ENCODE data around the gene IL33.
"Not testable (repeated sequence)": the region's sequence is repeated elsewhere in the genome, so short reads cannot be mapped to it uniquely, and the experiment has no call there.

Gene IL33, protein sequence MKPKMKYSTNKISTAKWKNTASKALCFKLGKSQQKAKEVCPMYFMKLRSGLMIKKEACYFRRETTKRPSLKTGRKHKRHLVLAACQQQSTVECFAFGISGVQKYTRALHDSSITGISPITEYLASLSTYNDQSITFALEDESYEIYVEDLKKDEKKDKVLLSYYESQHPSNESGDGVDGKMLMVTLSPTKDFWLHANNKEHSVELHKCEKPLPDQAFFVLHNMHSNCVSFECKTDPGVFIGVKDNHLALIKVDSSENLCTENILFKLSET

DNA sequence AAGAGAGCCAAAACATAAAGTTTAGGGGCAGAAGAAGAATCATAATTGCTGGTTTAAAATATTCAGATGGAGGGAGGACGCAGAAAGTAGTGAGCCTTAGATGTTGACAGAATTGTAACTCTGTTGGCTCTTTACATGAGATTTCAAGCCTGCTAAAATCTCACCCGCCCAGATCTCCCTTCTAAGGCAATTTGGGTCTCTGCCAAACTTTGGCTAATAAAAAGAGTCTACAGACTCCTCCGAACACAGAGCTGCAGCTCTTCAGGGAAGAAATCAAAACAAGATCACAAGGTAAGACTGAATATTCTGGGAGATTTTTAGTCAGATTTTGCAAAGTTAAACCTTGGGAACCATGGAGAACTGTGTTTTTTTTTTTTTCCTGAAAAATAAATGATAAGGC is at the start of gene IL33:
Gene IL33 (plus strand): TSS at position 246 of the 400 bp plus-strand sequence. CDS start 25,888 bp downstream, outside the sequence.
- DNase-seq (ENCODE audit: low read depth in 2 of 2), result no peak

GRCh38 chr9:6171667-6172066 is 43.9 kb upstream of the IL33 start:
- no peak for DNase-seq (ENCODE audit: low read depth in 2 of 2)

DNA sequence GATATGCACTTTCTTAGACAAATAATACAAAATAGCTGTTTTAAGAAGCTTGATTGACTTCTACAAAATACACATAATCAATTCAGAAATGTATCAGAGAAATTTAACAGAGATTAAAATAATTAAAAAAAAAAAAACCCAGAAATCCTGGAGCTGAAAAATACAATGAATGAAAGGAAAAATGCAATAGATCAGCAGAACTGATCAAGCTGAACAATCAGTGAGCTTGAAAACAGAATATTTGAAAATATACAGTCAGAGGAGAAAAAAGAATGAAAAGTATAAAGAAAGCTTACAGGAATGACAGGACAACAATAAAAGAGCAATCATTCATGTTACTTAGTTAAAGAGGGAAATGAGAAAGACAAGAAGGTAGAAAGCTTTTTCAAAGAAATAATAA is 41.7 kb upstream of the IL33 start:
- DNase-seq (ENCODE audit: low read depth in 2 of 2), result no peak

- DNase-seq (ENCODE audit: low read depth in 2 of 2), result not testable (repeated sequence)
Measured at GRCh38 chr9:6182549-6183226, 32.9 kb upstream of the IL33 start.

- DNase-seq (ENCODE audit: low read depth in 2 of 2), result no peak
Measured at GRCh38 chr9:6183227-6183551, 32.4 kb upstream of the IL33 start.

DNA sequence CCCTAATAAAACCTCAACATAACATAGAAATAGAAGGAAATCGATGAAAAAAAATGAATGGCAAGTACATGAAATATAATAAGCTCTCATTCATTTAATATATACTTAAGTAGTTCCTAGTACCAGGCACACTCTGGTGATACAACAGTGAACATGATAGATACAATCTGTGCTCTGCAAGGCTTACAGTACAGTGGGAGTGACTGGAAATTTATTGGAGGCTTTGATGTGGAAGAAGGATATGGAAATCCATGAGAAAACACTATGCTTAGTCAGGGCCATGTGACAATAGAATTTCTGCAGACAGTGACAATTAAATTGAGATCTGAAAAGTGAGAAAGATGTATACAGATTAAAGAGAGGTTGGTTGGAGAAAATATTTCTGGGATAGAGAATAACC is 32.0 kb upstream of the IL33 start:
- no peak for DNase-seq (ENCODE audit: low read depth in 2 of 2)

GRCh38 chr9:6184749-6185645 is 30.6 kb upstream of the IL33 start:
- no peak for DNase-seq (ENCODE audit: low read depth in 2 of 2)

DNA sequence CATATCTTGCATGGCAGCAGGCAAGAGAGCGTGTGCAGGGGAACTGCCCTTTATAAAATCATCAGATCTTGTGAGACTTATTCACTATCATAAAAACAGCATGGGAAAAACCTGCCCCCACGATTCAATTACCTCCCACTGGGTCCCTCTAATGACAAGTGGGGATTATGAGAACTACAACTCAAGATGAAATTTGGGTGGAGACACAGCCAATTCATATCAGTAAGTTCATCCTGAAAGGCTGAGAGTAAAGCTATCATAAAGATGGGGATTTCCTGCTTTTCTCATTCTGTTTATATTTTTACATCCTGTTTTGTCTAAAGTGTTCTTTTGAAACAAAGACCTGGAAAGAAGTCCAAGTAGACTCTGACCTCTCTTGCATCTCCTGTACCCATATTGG is 28.9 kb upstream of the IL33 start:
- no peak for DNase-seq (ENCODE audit: low read depth in 2 of 2)

GRCh38 chr9:6187272-6187671 is 28.3 kb upstream of the IL33 start:
- DNase-seq (ENCODE audit: low read depth in 2 of 2), result no peak

DNA sequence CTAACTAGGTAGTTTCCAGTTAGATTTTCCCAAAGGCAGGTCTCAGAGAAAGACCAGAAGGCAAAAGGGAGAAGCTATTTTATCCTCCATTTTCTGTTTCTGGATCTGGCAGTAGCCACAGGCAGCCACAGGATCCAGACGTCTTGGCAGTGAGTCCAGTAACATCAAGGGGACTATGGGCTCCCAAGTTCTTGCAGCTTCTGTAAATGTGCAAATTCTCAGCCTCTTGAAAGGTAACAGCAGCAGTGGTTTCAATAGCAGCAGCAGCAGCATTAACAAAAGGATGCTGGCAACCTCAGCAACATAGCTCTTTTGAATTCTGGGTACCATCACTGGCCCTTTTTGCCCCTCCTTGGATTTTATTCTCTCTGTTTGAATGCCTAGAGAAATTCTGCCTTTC is 27.1 kb upstream of the IL33 start:
- no peak for DNase-seq (ENCODE audit: low read depth in 2 of 2)

GRCh38 chr9:6188906-6189305 is 26.7 kb upstream of the IL33 start:
- DNase-seq (ENCODE audit: low read depth in 2 of 2), result no peak

DNA sequence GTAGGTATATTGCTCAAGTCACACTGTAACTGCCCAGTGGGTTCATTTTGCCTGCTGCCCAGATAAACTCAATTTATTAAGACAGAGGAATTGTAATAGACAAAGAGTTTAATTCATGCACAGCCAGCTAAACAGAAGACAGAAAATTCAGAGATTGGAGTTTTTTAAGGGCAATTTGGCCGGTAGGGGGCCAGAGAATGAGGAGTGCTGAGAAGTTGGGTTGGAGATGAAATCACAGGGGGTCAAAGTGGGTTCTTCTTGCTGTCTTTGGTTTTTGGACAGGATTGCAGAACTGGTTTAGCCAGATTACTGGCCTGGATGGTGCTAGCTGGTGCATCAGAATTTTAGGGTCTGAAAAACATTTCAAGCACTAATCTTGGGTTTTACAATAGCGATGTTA is 20.7 kb upstream of the IL33 start:
- DNase-seq (ENCODE audit: low read depth in 2 of 2), result no peak

GRCh38 chr9:6195714-6196360 is 19.8 kb upstream of the IL33 start:
- DNase-seq (ENCODE audit: low read depth in 2 of 2), result no peak

GRCh38 chr9:6197330-6197729 is 18.3 kb upstream of the IL33 start:
- DNase-seq (ENCODE audit: low read depth in 2 of 2), result no peak

DNA sequence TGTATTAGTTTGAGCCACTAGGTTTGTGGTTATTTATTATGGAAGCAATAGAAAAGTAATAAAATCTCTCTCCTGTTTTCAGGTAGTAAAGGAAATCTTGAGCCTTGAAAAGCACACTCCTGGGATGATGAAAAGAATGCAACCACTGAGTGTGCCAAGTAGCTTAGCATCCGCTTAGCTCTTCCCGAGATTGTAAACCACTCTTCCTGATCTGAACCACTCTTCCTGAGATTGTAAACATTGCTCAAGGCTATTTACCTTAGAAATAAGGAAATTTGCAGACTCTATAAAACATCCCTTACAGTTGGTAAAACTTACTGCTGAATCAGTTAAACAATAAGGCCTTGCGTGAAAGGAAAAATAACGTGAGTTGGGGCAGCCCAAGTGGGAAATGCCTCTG is 17.4 kb upstream of the IL33 start:
- no peak for DNase-seq (ENCODE audit: low read depth in 2 of 2)

- no peak for DNase-seq (ENCODE audit: low read depth in 2 of 2)
Measured at GRCh38 chr9:6199596-6199995, 16.0 kb upstream of the IL33 start.

DNA sequence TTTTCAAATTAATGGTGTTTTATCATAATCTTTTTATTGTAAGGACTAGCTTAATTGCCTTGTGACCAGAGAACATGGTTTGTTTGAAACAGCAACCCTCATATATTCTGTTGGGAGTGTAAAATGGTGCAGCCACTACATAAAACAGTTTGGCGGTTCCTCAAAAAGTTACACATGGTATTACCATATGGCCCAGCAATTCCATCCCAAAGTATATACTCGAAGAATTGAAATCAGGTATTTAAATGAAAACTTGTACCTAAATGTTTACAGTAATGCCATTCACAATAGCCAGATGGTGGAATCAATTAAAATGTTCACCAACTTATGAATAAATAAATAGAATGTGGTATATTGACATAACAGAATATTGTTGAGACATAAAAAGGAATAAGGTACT is 14.8 kb upstream of the IL33 start:
- no peak for DNase-seq (ENCODE audit: low read depth in 2 of 2)

DNA sequence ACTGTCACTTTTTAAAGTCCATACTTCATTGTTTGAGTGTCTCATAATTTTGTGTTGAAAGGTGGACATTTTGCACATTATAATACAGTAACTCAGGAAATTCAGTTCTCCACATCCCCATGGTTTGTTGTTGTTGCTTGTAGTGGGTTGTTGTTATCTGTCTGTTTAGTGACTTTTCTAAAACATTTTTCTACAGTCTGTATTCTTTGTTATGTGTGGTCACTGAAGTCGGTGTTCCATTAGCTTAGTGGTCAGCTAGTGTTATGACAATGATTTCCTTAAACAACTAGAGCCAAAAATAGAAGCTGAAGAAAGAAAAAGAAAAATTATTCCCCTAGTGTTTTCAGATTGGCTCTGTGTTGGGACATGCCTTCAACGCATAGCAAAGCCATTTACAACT is 5.6 kb upstream of the IL33 start:
- no peak for DNase-seq (ENCODE audit: low read depth in 2 of 2)

DNA sequence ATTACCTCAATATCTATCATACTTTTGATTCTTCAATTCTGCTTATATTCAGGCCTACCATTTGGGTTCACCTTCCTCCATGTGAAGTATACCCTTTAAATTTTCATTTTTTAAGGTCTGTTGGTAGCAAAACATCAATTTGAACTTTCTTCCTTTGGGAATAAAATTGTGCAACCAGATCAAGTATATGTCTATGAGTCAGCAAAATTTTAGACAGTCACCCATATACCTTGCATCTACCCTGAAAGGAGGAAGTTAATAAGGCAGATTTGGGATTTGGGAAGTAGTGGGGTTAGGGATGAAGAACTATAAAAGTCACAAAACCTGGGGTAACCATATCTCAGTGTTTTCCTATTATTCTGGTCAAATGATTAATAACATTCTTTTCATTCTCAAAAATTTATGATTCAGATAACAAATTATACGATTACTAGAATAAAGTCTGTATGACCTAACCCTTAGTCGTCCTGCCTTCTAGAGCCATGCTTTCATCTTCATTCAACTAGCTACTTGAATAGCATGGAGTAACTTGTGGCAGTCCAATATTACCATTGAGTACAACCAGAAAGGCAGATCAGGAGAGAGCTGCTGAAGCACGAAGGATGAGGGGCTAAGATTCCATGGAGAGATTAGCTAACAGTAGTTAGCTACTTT is 2.8 kb upstream of the IL33 start:
- DNase-seq (ENCODE audit: low read depth in 2 of 2), result no peak

DNA sequence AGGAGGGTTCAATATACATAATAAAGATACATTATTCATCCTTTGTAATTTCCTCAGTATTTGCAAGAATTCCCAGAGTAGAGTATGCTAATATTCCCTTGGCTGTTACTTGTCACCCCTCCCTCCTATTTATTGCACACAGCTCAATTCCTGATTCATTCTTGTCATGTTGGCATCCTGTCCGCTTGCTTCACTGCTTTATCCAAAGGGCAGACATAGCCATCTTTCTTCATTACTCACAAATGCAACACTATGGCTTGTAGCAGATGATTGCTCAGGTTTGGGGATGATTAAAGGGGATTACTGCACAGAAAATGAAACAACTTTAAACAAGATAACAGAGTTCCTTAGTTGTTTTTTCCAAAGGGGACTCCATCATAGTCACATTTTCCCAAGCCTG is 1.2 kb upstream of the IL33 start:
- no peak for DNase-seq (ENCODE audit: low read depth in 2 of 2)

GRCh38 chr9:6214903-6215302 is 704 bp upstream of the IL33 start:
- no peak for DNase-seq (ENCODE audit: low read depth in 2 of 2)

DNA sequence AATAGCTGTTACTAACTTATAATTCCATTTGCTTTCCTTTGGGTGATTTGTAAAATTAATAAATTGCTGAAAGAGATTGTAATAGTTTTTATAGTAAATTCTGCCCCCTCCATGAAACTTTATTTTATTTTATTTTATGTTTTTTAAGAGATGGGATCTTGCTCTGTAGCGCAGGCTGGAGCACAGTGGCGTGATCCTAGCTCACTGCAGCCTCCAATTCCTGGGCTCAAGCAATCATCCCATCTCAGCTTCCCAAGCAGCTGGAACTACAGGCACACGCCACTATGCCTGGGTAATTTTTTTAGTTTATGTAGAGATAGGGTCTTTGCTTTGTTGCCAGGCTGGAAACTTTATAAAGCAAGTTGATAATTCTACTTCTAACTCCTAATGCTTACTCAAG is 395 bp downstream of the IL33 start:
- no peak for DNase-seq (ENCODE audit: low read depth in 2 of 2)

All from stimulated activated CD4-positive, alpha-beta T cell treated with anti-CD3 and anti-CD28 coated beads, Interleukin-15, amount 100 ng/mL, for 48 hours (primary cell).